Measurements from ENCODE around the gene TRAF7.

Gene TRAF7

GRCh38 chr16:2188395-2188794 lies 32.8 kb downstream of the TRAF7 start:
- peaks cover 2% of the 10 kb centered on the region for H3K27me3 ChIP-seq (ENCODE audit: control insufficient read depth, low read length)
- H3K79me2 ChIP-seq (ENCODE audit: control insufficient read depth, low read length) = no peaks in the 10 kb centered on the region

GRCh38 chr16:2189252-2189893 lies 33.8 kb downstream of the TRAF7 start:
- Histone ChIP-seq H3K4me3 (ENCODE audit: low read length) (no peak overlapping the region), H4K20me1 (ENCODE audit: control insufficient read depth, insufficient read depth, low read depth, low read length) (no peaks in the 10 kb centered on the region), H3K36me3 (ENCODE audit: control insufficient read depth, low read length) (no peaks in the 10 kb centered on the region), H3K9me2 (replicated peaks; ENCODE audit: control insufficient read depth, low read length) (no peaks in the 10 kb centered on the region), H3K27ac (ENCODE audit: low read depth, low read length) (no peak overlapping the region), H3K9me3 (ENCODE audit: control insufficient read depth, insufficient read depth, low read length) (no peaks in the 10 kb centered on the region), H3K4me1 (ENCODE audit: control insufficient read depth, low read length) (no peaks in the 10 kb centered on the region; the same call in 1 of the 2 replicates), H3K27me3 (ENCODE audit: control insufficient read depth, low read length) (peaks cover 12% of the 10 kb centered on the region), H3K79me2 (ENCODE audit: control insufficient read depth, low read length) (no peaks in the 10 kb centered on the region), H3K4me2 (ENCODE audit: low read length) (no peak overlapping the region), H3F3A (ENCODE audit: control insufficient read depth, insufficient read depth) (no peaks in the 10 kb centered on the region)
- no peak for TF ChIP-seq CTCF (IDR thresholded peaks at IDR 0.05; ENCODE audit: low read depth, low read length, poor library complexity, severe bottlenecking)

More at GRCh38 chr16:2188395-2188794, 32.8 kb downstream of the TRAF7 start:
- Histone ChIP-seq H3K4me1 (ENCODE audit: control insufficient read depth, low read length) (peaks cover 2% of the 10 kb centered on the region; the same call in 1 of the 2 replicates), H3K4me3 (ENCODE audit: low read length) (no peak overlapping the region), H3K9me3 (ENCODE audit: control insufficient read depth, insufficient read depth, low read length) (no peaks in the 10 kb centered on the region), H3F3A (ENCODE audit: control insufficient read depth, insufficient read depth) (no peaks in the 10 kb centered on the region), H4K20me1 (ENCODE audit: control insufficient read depth, insufficient read depth, low read depth, low read length) (no peaks in the 10 kb centered on the region), H3K27ac (ENCODE audit: low read depth, low read length) (no peak overlapping the region), H3K4me2 (ENCODE audit: low read length) (no peak overlapping the region), H3K36me3 (ENCODE audit: control insufficient read depth, low read length) (no peaks in the 10 kb centered on the region), H3K9me2 (replicated peaks; ENCODE audit: control insufficient read depth, low read length) (no peaks in the 10 kb centered on the region)
- no peak for TF ChIP-seq EZH2phosphoT487 (IDR thresholded peaks at IDR 0.05; ENCODE audit: borderline replicate concordance, low read length)
- no peak for TF ChIP-seq CTCF (IDR thresholded peaks at IDR 0.05; ENCODE audit: low read depth, low read length, poor library complexity, severe bottlenecking)

GRCh38 chr16:2190002-2190658 lies 34.5 kb downstream of the TRAF7 start:
- H3K4me1 ChIP-seq (ENCODE audit: control insufficient read depth, low read length) = peaks cover 2% of the 10 kb centered on the region
- no peaks in the 10 kb centered on the region for H3K79me2 ChIP-seq (ENCODE audit: control insufficient read depth, low read length)
- H3K36me3 ChIP-seq (ENCODE audit: control insufficient read depth, low read length) = no peaks in the 10 kb centered on the region
- H3K4me3 ChIP-seq (ENCODE audit: low read length) = no peak overlapping the region
- H4K20me1 ChIP-seq (ENCODE audit: control insufficient read depth, insufficient read depth, low read depth, low read length) = peaks cover 2% of the 10 kb centered on the region; the same call in 1 of the 2 replicates
- no peak overlapping the region for H3K4me2 ChIP-seq (ENCODE audit: low read length)
- peaks cover 19% of the 10 kb centered on the region for H3K27me3 ChIP-seq (ENCODE audit: control insufficient read depth, low read length)
- H3K9me2 ChIP-seq (replicated peaks; ENCODE audit: control insufficient read depth, low read length) = no peaks in the 10 kb centered on the region
- H3K27ac ChIP-seq (ENCODE audit: low read depth, low read length) = no peak overlapping the region
- TF ChIP-seq EZH2phosphoT487 (IDR thresholded peaks at IDR 0.05; ENCODE audit: borderline replicate concordance, low read length) = no peak
- TF ChIP-seq CTCF (IDR thresholded peaks at IDR 0.05; ENCODE audit: low read depth, low read length, poor library complexity, severe bottlenecking) = no peak
- no peaks in the 10 kb centered on the region for H3K9me3 ChIP-seq (ENCODE audit: control insufficient read depth, insufficient read depth, low read length)
- H3F3A ChIP-seq (ENCODE audit: control insufficient read depth, insufficient read depth) = no peaks in the 10 kb centered on the region
